ENCODE data around the gene ABR.

DNA sequence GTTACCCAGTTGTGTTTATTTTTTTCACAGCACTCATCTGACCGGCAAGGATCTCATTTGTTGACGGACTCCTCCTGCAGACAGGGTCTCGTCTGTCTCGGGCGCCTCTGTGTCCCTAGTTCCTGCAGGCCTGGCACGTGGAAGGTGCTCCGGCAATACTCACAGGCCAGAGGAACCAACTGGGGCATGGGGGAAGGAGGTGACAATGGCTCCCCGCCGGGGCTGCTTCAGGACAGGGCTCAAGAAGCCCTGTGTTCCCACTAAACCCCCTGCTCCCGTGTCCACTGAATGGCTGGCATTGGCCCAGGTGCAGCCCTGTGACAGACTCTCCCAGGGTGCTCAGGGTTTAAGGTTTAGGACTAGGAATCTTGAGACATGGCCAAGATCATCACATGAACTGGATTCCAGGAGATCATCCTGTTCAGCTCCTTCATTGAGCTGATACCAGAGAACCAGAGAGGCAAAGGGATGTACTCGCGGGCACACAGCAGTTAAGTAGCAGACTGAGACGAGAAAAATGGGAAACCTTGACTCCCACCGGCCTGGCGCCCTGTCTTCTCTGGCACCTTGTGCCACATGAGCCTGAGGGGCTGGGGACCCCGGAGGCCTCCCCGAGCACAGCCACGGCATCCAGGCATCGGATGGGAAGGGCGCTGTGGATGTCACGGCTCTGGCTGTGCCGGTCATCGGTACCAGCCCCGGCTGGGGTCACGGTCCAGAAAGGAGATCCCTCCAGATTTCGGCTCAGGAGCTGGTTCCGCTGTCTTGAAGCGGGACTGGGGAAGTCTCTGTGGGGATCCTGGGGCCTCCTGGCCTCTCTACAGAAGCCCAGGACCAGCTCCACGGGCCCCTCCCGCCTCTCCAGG, 153.8 kb downstream of the ABR start:
- TF ChIP-seq, protein P1, sequence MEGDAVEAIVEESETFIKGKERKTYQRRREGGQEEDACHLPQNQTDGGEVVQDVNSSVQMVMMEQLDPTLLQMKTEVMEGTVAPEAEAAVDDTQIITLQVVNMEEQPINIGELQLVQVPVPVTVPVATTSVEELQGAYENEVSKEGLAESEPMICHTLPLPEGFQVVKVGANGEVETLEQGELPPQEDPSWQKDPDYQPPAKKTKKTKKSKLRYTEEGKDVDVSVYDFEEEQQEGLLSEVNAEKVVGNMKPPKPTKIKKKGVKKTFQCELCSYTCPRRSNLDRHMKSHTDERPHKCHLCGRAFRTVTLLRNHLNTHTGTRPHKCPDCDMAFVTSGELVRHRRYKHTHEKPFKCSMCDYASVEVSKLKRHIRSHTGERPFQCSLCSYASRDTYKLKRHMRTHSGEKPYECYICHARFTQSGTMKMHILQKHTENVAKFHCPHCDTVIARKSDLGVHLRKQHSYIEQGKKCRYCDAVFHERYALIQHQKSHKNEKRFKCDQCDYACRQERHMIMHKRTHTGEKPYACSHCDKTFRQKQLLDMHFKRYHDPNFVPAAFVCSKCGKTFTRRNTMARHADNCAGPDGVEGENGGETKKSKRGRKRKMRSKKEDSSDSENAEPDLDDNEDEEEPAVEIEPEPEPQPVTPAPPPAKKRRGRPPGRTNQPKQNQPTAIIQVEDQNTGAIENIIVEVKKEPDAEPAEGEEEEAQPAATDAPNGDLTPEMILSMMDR (conservative IDR thresholded peaks at IDR 0.05; ENCODE audit: low read depth, low read length): no peak
- TF ChIP-seq EZH2 (IDR thresholded peaks at IDR 0.05; ENCODE audit: low read length, unreplicated experiment) (no peak), EZH2phosphoT487 (IDR thresholded peaks at IDR 0.05; ENCODE audit: borderline replicate concordance, low read length) (no peak)
